ENCODE measurements around the gene UBFD1. TPM values are rescaled to one million over a fixed set of nuclear protein-coding genes. Genes with fewer than 3 reads are reported as not detected.

The UBFD1 gene
- total RNA-seq, 1 experiment from 2014 or later, result 89.6 TPM

DNA sequence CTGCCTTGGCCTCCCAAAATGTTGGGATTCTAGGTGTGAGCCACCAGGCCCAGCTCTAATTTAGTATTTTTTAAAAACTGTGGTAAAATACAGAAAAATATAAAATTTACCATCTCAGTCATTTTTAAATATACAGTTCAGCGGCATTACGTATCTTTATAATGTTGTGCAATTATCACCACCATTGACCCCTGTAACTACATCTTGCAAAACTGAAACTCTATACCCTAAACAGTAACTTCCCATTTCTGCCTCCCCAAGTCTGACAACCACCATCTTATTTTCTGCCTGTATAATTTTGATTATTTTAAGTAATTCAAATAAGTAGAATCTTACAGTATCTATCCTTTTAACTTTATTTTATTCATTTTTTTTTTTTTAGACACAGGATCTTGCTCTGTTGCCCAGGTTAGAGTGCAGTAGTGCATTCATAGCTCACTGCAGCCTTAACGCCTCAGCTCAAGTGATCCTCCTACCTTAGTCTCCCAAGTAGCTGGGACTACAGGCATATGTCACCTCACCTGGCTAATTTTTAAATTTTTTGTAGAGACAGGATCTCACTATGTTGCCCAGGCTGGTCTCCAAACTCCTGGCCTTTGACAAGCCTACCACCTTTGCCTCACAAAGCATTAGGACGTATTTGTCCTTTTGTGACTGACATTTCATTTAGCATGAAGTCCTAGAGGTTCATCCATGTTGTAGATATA lies 36.3 kb upstream of the UBFD1 start:
- no peak overlapping the region for H3K9ac ChIP-seq (ENCODE audit: low read length)
- H3K4me3 ChIP-seq (replicated peaks in 1 of 2; ENCODE audit: low read depth in 1 of 2, low read length in 2 of 2), result no peak overlapping the region
- no peak for ATAC-seq
- no peaks in the 10 kb centered on the region for H3K27me3 ChIP-seq (ENCODE audit: insufficient read depth, low read length)
- no peak overlapping the region for H2AFZ ChIP-seq (ENCODE audit: low read depth, low read length, poor library complexity, severe bottlenecking)
- H3K36me3 ChIP-seq (ENCODE audit: control insufficient read depth in 1 of 2, insufficient read depth in 2 of 2, low read length in 2 of 2), result peaks cover 19 to 40% of the 10 kb centered on the region in 2 experiments; a peak in 3 of 4 replicates
- no TSS peak for BruUV-seq (replicated peaks)
- intact Hi-C loops (cut with micrococcal nuclease), result no loop called here
- POLR2A ChIA-PET, result no interaction called here
- H3K27ac ChIP-seq (ENCODE audit: low read depth, low read length), result no peak overlapping the region
- H3K9me3 ChIP-seq (ENCODE audit: control insufficient read depth in 1 of 2, insufficient read depth in 1 of 2, low read depth in 1 of 2, low read length in 2 of 2), result no peaks in the 10 kb centered on the region
- CTCF ChIA-PET, result no interaction called here
- RAD21 ChIA-PET (ENCODE audit: low non-redundant PET in 1 of 2, low total read pairs in 2 of 2, uncharacterized antibody in 2 of 2, unreplicated experiment in 2 of 2), result no interaction called here
- TF ChIP-seq YY1 (IDR thresholded peaks at IDR 0.05; ENCODE audit: extremely low read depth, insufficient replicate concordance, low read depth, low read length), result no peak
- TF ChIP-seq, protein P1, sequence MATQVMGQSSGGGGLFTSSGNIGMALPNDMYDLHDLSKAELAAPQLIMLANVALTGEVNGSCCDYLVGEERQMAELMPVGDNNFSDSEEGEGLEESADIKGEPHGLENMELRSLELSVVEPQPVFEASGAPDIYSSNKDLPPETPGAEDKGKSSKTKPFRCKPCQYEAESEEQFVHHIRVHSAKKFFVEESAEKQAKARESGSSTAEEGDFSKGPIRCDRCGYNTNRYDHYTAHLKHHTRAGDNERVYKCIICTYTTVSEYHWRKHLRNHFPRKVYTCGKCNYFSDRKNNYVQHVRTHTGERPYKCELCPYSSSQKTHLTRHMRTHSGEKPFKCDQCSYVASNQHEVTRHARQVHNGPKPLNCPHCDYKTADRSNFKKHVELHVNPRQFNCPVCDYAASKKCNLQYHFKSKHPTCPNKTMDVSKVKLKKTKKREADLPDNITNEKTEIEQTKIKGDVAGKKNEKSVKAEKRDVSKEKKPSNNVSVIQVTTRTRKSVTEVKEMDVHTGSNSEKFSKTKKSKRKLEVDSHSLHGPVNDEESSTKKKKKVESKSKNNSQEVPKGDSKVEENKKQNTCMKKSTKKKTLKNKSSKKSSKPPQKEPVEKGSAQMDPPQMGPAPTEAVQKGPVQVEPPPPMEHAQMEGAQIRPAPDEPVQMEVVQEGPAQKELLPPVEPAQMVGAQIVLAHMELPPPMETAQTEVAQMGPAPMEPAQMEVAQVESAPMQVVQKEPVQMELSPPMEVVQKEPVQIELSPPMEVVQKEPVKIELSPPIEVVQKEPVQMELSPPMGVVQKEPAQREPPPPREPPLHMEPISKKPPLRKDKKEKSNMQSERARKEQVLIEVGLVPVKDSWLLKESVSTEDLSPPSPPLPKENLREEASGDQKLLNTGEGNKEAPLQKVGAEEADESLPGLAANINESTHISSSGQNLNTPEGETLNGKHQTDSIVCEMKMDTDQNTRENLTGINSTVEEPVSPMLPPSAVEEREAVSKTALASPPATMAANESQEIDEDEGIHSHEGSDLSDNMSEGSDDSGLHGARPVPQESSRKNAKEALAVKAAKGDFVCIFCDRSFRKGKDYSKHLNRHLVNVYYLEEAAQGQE (IDR thresholded peaks at IDR 0.05; ENCODE audit: low read depth), result no peak
- TF ChIP-seq ZFX (IDR thresholded peaks at IDR 0.05), result no peak
- TF ChIP-seq, protein P2, sequence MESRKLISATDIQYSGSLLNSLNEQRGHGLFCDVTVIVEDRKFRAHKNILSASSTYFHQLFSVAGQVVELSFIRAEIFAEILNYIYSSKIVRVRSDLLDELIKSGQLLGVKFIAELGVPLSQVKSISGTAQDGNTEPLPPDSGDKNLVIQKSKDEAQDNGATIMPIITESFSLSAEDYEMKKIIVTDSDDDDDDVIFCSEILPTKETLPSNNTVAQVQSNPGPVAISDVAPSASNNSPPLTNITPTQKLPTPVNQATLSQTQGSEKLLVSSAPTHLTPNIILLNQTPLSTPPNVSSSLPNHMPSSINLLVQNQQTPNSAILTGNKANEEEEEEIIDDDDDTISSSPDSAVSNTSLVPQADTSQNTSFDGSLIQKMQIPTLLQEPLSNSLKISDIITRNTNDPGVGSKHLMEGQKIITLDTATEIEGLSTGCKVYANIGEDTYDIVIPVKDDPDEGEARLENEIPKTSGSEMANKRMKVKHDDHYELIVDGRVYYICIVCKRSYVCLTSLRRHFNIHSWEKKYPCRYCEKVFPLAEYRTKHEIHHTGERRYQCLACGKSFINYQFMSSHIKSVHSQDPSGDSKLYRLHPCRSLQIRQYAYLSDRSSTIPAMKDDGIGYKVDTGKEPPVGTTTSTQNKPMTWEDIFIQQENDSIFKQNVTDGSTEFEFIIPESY (IDR thresholded peaks at IDR 0.05; ENCODE audit: extremely low read depth, insufficient replicate concordance, low read length), result no peak
- TF ChIP-seq, protein P3, sequence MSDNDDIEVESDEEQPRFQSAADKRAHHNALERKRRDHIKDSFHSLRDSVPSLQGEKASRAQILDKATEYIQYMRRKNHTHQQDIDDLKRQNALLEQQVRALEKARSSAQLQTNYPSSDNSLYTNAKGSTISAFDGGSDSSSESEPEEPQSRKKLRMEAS (IDR thresholded peaks at IDR 0.05), result no peak
- no peak for TF ChIP-seq EGR1 (IDR thresholded peaks at IDR 0.05; ENCODE audit: low read depth)
- no peak for TF ChIP-seq ELF1 (IDR thresholded peaks at IDR 0.05; ENCODE audit: borderline replicate concordance, low read depth)
- no peak overlapping the region for H3K4me2 ChIP-seq (ENCODE audit: low read length)
- no peak for DNase-seq (ENCODE audit: low read depth, low spot score)
- no peaks in the 10 kb centered on the region for H3K4me1 ChIP-seq (ENCODE audit: control insufficient read depth in 1 of 2, insufficient read depth in 2 of 2, low read length in 2 of 2)
- no peaks in the 10 kb centered on the region for H3K79me2 ChIP-seq (ENCODE audit: insufficient read depth, low read length)
- H3K9me2 ChIP-seq (ENCODE audit: insufficient read depth), result no peaks in the 10 kb centered on the region
- no peaks in the 10 kb centered on the region for H4K20me1 ChIP-seq (ENCODE audit: insufficient read depth)

Data from HCT116 (cell line).